H1 (cell line): ENCODE measurements around the gene OR5AU1. TPM values are rescaled to one million over a fixed set of nuclear protein-coding genes. Genes with fewer than 3 reads are reported as not detected.

Experiments
- CTCF ChIA-PET: fragments of 300-600 bp; sonication (Branson Sonifier 250); formaldehyde crosslinking; loops from one replicate; lab custom pipeline; 2021; ENCODE audit not compliant: partially characterized antibody; lab: Charles Lee
- POLR2A ChIA-PET: fragments of 300-600 bp; sonication (Branson Sonifier 250); formaldehyde crosslinking; loops from one replicate; lab custom pipeline; 2021; ENCODE audit warnings: inconsistent platforms; ENCODE audit not compliant: partially characterized antibody; lab: Charles Lee
- DNase-seq, 2 experiments: peaks; one replicate each; pipeline versions ENCODE4 v3.0.0 to v3.0.0-alpha.2; 2010 to 2022; ENCODE audit warnings: low spot score in 2 of 2, low read depth in 1 of 2, mixed read lengths in 1 of 2
- FAIRE-seq: peaks from 2 replicates; lab custom pipeline; 2011; peaks lifted over from hg19 to GRCh38; lab: Jason Lieb, UNC
- H2AFZ ChIP-seq: 2 replicates; pipeline ENCODE4 v1.8.1; 2012; ENCODE audit warnings: low read length, inconsistent platforms
- H2AK5ac ChIP-seq: 2 replicates; pipeline ENCODE4 v1.6.1; 2013; ENCODE audit warnings: low read depth, low read length
- H2BK120ac ChIP-seq: replicated peaks from 2 replicates; pipeline ENCODE3; 2013; ENCODE audit warnings: low read depth, low read length, inconsistent platforms
- H2BK12ac ChIP-seq: 2 replicates; pipeline ENCODE4 v1.6.1; 2013; ENCODE audit warnings: low read depth, low read length
- H2BK15ac ChIP-seq: 2 replicates; pipeline ENCODE4 v1.6.1; 2013; ENCODE audit warnings: low read length
- H2BK20ac ChIP-seq: 2 replicates; pipeline ENCODE4 v1.6.1; 2013; ENCODE audit warnings: low read length
- H2BK5ac ChIP-seq: 2 replicates; pipeline ENCODE4 v1.6.1; 2013; ENCODE audit warnings: low read depth, low read length
- H3K14ac ChIP-seq: 2 replicates; pipeline ENCODE4 v1.6.1; 2013; ENCODE audit warnings: inconsistent platforms; ENCODE audit not compliant: insufficient read length
- H3K18ac ChIP-seq: 2 replicates; pipeline ENCODE4 v1.6.1; 2013; ENCODE audit warnings: low read length; ENCODE audit errors: extremely low read depth
- H3K23ac ChIP-seq: 2 replicates; pipeline ENCODE4 v1.6.1; 2013; ENCODE audit warnings: inconsistent platforms; ENCODE audit not compliant: insufficient read length
- H3K23me2 ChIP-seq: 2 replicates; pipeline ENCODE4 v1.6.1; 2013; ENCODE audit warnings: low read depth, low read length
- H3K27ac ChIP-seq: 2 replicates; pipeline ENCODE4 v1.6.1; 2011; ENCODE audit warnings: low read depth, low read length, inconsistent platforms
- H3K27me3 ChIP-seq, 4 experiments: replicated peaks in 1 of 4; 1 replicate in 1 of 4; 2 replicates in 3 of 4; pipeline versions ENCODE4 v1.6.1 to v1.8.1; 2011 to 2013; ENCODE audit warnings: low read length in 3 of 4, mild to moderate bottlenecking in 3 of 4, inconsistent platforms in 2 of 4, mixed read lengths in 2 of 4, moderate library complexity in 1 of 4; ENCODE audit not compliant: control insufficient read depth in 3 of 4, insufficient read depth in 3 of 4; ENCODE audit errors: extremely low read depth in 1 of 4
- H3K36me3 ChIP-seq, 4 experiments: 2 replicates each; pipeline versions ENCODE4 v1.6.1 to v1.8.1; 2011 to 2013; ENCODE audit warnings: mild to moderate bottlenecking in 4 of 4, low read length in 3 of 4, moderate library complexity in 2 of 4, control low read depth in 1 of 4, inconsistent platforms in 1 of 4; ENCODE audit not compliant: insufficient read depth in 4 of 4, control insufficient read depth in 2 of 4
- H3K4ac ChIP-seq: replicated peaks from 2 replicates; pipeline ENCODE3; 2013; ENCODE audit warnings: low read length, low read depth, mixed read lengths, inconsistent platforms; ENCODE audit not compliant: insufficient read length
- H3K4me1 ChIP-seq, 4 experiments: replicated peaks in 1 of 4; 1 replicate in 1 of 4; 2 replicates in 3 of 4; pipeline versions ENCODE4 v1.6.1 to v1.8.1; 2011 to 2013; ENCODE audit warnings: low read length in 3 of 4, inconsistent platforms in 2 of 4, mixed read lengths in 1 of 4; ENCODE audit not compliant: insufficient read depth in 4 of 4, control insufficient read depth in 3 of 4
- H3K4me2 ChIP-seq, 2 experiments: 2 replicates each; pipeline versions ENCODE4 v1.6.1 to v1.8.1; 2011 to 2013; ENCODE audit warnings: low read depth in 2 of 2, low read length in 2 of 2, control low read depth in 1 of 2, inconsistent platforms in 1 of 2, mild to moderate bottlenecking in 1 of 2; ENCODE audit not compliant: insufficient read depth in 1 of 2
- H3K4me3 ChIP-seq, 4 experiments: fragments of 200-600, 300-600 bp in 1 of 4; sonication (generic), shearing (Covaris generic), sonication (Bioruptor Twin) in 1 of 4; 2 replicates each; pipeline versions ENCODE4 v1.5.1 to v1.8.1; 2011 to 2016; ENCODE audit warnings: low read length in 4 of 4, low read depth in 3 of 4, control low read depth in 2 of 4, inconsistent platforms in 2 of 4, mild to moderate bottlenecking in 2 of 4, mixed read lengths in 1 of 4, moderate library complexity in 1 of 4; ENCODE audit not compliant: insufficient read depth in 2 of 4; ENCODE audit errors: extremely low read depth in 1 of 4
- H3K56ac ChIP-seq: replicated peaks from 2 replicates; pipeline ENCODE3; 2013; ENCODE audit warnings: low read depth, mild to moderate bottlenecking, mixed read lengths, low read length, inconsistent platforms; ENCODE audit not compliant: insufficient read length
- H3K79me1 ChIP-seq: 2 replicates; pipeline ENCODE4 v1.6.1; 2013; ENCODE audit warnings: low read depth, low read length, control low read depth
- H3K79me2 ChIP-seq, 2 experiments: 2 replicates each; pipeline versions ENCODE4 v1.6.1 to v1.8.1; 2012 to 2013; ENCODE audit warnings: low read length in 2 of 2, mild to moderate bottlenecking in 2 of 2, inconsistent platforms in 1 of 2; ENCODE audit not compliant: insufficient read depth in 2 of 2, control insufficient read depth in 1 of 2
- H3K9ac ChIP-seq, 4 experiments: replicated peaks in 1 of 4; 1 replicate in 1 of 4; 2 replicates in 3 of 4; pipeline versions ENCODE4 v1.6.1 to v1.8.1; 2011 to 2013; ENCODE audit warnings: low read depth in 3 of 4, low read length in 3 of 4, control low read depth in 2 of 4, mild to moderate bottlenecking in 2 of 4, moderate library complexity in 2 of 4, inconsistent platforms in 1 of 4; ENCODE audit errors: extremely low read depth in 1 of 4
- H3K9me3 ChIP-seq, 2 experiments: 2 replicates each; pipeline versions ENCODE4 v1.6.1 to v1.8.1; 2012 to 2013; ENCODE audit warnings: mild to moderate bottlenecking in 2 of 2, moderate library complexity in 2 of 2, control low read depth in 1 of 2, inconsistent platforms in 1 of 2, low read depth in 1 of 2, low read length in 1 of 2, mixed read lengths in 1 of 2; ENCODE audit not compliant: insufficient read depth in 2 of 2
- H4K20me1 ChIP-seq, 2 experiments: replicated peaks in 1 of 2; 2 replicates each; pipeline versions ENCODE3 to v1.8.1; 2011 to 2013; ENCODE audit warnings: inconsistent platforms in 2 of 2, low read length in 2 of 2, mild to moderate bottlenecking in 1 of 2; ENCODE audit not compliant: insufficient read depth in 2 of 2, control insufficient read depth in 1 of 2
- H4K5ac ChIP-seq: 2 replicates; pipeline ENCODE4 v1.6.1; 2013; ENCODE audit warnings: low read length, low read depth, mixed read lengths, inconsistent platforms; ENCODE audit not compliant: insufficient read length
- H4K8ac ChIP-seq: 2 replicates; pipeline ENCODE4 v1.8.0; 2013; ENCODE audit warnings: mild to moderate bottlenecking, moderate library complexity, low read length, inconsistent platforms; ENCODE audit not compliant: insufficient read depth; ENCODE audit errors: extremely low read depth
- H4K91ac ChIP-seq: replicated peaks from 2 replicates; pipeline ENCODE3; 2013; ENCODE audit warnings: low read length, mixed read lengths, inconsistent platforms; ENCODE audit not compliant: insufficient read length
- SIN3A ChIP-seq, 2 experiments: IDR thresholded peaks in 1 of 2; conservative IDR thresholded peaks in 1 of 2; 2 replicates each; pipeline ENCODE4 v1.6.1; 2011 to 2012; ENCODE audit warnings: low read length in 2 of 2, improper control_type of control experiment in 1 of 2, low read depth in 1 of 2, mild to moderate bottlenecking in 1 of 2
- WGBS, 2 experiments: shearing (Covaris generic) in 1 of 2; methylation state at CpG; one replicate each; pipeline versions ENCODE4 v1.1.6 to v1.1.7; 2013 to 2015; ENCODE audit warnings: low lambda C conversion rate in 2 of 2, mixed read lengths in 2 of 2, inconsistent platforms in 1 of 2, low coverage in 1 of 2, missing lambda C conversion rate in 1 of 2; ENCODE audit not compliant: insufficient replicate concordance in 2 of 2, insufficient coverage in 1 of 2, insufficient read length in 1 of 2; ENCODE audit errors: extremely low coverage in 1 of 2, missing lambda C conversion rate in 1 of 2; 5-methylcytosine and 5-hydroxymethylcytosine counted together
- polyA plus RNA-seq, 7 experiments: library from polyadenylated mRNA; depleted of rRNA in 3 of 7; stranded (reverse) in 5 of 7; unstranded in 2 of 7; fragments of >200 nt in 5 of 7; fragments of 200-250 nt in 2 of 7; gene quantifications; 1 replicate in 5 of 7; 2 replicates in 1 of 7; 4 replicates in 1 of 7; pipeline versions ENCODE4 v1.2.1 to v1.2.3, GENCODE V29; 2011 to 2013; ENCODE audit warnings: missing spikeins in 2 of 7, mixed read lengths in 2 of 7
- total RNA-seq: library from RNA; stranded (reverse); fragmentation: NEBNext Ultra II Directional; extraction: Animal tissue kit (Norgen Biotek cat#: 25700); gene quantifications from 2 replicates; pipeline ENCODE4 v1.2.1, GENCODE V29; 2021

Gene OR5AU1
- total and polyA plus RNA-seq, 2 of the 8 experiments (the other 6 are each of a cell fraction or from before 2014, with no cell fraction given), result not detected

DNA sequence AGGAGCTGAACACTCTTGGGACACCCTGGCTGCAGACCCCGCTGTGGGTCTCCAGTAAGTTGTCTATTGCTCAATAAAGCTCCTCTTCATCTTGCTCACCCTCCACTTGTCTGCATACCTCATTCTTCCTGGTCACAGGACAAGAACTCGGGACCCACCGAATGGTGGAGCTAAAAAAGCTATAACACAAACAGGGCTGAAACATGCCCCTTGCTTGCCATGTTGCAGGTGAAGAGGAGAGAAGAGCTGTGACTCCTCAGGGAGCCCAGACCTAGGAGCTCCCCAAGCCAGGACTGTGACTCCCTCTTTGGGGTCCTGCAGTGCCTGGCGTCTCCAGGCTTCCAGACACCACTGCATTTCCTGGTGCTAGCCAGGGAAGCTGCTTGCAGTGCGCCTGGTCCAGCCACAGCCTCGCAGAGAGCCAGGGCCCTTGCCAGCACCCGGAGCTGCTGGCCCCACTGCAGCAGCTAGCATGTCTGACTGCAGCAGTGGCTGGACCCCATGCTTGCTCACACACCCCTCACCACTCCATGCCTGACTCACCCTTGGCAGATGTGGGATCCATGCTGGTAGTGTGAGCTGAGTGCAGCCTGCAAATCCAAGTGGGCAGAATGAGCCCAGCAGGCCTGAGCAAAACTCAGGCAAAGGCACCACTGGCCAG is 37.1 kb upstream of the OR5AU1 start:
- Histone ChIP-seq H3K23ac (no peak overlapping the region), H2BK15ac (no peak overlapping the region), H3K23me2 (no peaks in the 10 kb centered on the region), H2BK20ac (no peak overlapping the region), H4K91ac (no peak overlapping the region), H3K79me1 (no peaks in the 10 kb centered on the region), H3K14ac (no peak overlapping the region), H3K4me1 (peaks cover 4 to 8% (median 6%) of the 10 kb centered on the region in 4 experiments; a peak in 6 of 7 replicates), H2AFZ (0 out of 2 replicates have a peak overlapping the region, but pooled peaks have one; percentile 54), H3K9ac (no peak overlapping the region), H3K56ac (no peak overlapping the region), H3K4me3 (no peak overlapping the region), H3K79me2 (no peaks in the 10 kb centered on the region), H3K27me3 (no peaks in the 10 kb centered on the region; a peak in 1 of 7 replicates), H4K20me1 (no peaks in the 10 kb centered on the region), H2AK5ac (no peak overlapping the region), H3K27ac (no peak overlapping the region), H3K36me3 (no peaks in the 10 kb centered on the region), H2BK12ac (no peak overlapping the region), H2BK120ac (no peak overlapping the region), H2BK5ac (no peak overlapping the region), H3K4ac (no peak overlapping the region), H3K4me2 (no peak overlapping the region), H3K18ac (no peak overlapping the region), H4K5ac (no peak overlapping the region), H4K8ac (peak overlapping the region; percentile 85; the same call in 1 of the 2 replicates), H3K9me3 (peaks cover 0 to 4% of the 10 kb centered on the region in 2 experiments; a peak in 1 of 4 replicates)
- no peak for DNase-seq
- FAIRE-seq, result no peak
- CTCF ChIA-PET, result interaction anchor here (0.6 to 2.1 kb wide), 5 partner anchors 9 to 178 kb away, joined by 3 to 7 read pairs (median 3); no protein-coding TSS in a partner anchor
- WGBS, 2 experiments, result 85% methylated on average over 7 of the region's 7 CpGs; no CpG with 5 or more reads in 1 of the 2 experiments
- POLR2A ChIA-PET, result interaction anchor here (0.6 to 5.4 kb wide), 6 partner anchors 11 to 153 kb away, joined by 3 to 101 read pairs (median 4); no protein-coding TSS in a partner anchor
- TF ChIP-seq SIN3A (conservative IDR thresholded peaks at IDR 0.05 in 1 of 2, IDR thresholded peaks at IDR 0.05 in 1 of 2; ENCODE audit: low read depth in 1 of 2, low read length in 2 of 2), result no peak
